T-helper 22 cell (primary cell): ENCODE data around the gene GLRX3.
A peak's percentile ranks its signal among the peaks of the same experiment; 100 is the strongest.
"Not testable (repeated sequence)": the region's sequence is repeated elsewhere in the genome, so short reads cannot be mapped to it uniquely, and the experiment has no call there.

ENCODE experiments used
- DNase-seq: peaks from one replicate; pipeline ENCODE4 v3.0.0-alpha.2; 2020; ENCODE audit warnings: low read depth

Gene GLRX3

DNA sequence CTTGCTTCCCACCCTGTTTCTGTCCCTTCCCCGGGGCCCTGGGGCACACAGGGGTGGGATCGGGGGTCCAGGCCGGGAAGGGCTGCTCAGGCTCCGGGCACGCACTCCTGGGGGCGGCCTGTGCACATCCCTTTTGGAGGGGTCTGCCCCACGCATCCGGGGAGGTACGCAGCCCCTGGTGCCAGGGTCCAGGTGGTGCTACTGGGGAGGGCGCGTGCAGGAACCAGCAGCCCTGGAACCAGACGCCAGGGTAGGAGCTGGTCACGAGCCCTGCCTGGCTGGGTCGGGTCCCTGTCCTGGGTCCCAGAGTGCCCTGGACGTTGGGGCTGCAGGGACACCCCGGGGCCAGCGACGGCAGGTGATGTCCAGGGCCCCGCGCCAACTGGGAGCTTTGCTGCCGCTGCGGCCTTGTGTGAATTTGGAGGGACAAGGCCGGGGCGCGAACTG lies 53.4 kb downstream of the GLRX3 start:
- no peak for DNase-seq

DNA sequence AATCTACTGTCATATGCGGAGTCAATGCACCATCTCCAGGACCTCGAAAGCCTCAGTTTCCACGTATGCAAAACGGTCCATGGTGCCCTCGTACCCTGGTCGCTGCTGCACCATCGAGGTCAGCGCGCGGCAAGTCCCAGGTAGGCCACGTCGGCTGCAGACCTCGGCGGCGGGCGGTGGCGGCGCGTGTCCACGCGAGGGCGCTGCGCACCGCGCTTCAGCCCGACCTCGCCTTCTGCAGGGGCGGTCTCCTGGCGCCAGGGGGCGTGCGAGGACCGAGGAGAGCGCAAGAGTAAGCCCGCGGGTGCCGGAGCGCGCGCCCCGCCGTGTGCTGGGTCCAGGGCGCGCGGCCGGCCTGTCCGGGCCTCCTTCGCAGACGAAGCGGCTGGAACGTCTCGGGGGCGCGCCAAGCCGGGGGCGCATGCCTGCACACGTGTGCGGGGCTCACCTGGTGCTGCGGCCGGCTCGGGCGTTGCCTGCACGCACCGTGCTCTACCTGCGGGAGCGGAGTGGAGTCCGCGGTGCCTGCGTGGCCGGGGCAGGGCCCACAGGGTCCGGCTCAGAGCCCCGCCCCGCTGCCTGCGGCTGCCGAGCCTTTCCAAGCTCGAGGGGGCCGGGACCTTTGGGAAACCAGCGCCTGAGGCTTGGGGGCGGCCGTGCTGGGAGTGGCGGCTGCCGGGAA lies 54.0 kb downstream of the GLRX3 start:
- peak; percentile 66 for DNase-seq

DNA sequence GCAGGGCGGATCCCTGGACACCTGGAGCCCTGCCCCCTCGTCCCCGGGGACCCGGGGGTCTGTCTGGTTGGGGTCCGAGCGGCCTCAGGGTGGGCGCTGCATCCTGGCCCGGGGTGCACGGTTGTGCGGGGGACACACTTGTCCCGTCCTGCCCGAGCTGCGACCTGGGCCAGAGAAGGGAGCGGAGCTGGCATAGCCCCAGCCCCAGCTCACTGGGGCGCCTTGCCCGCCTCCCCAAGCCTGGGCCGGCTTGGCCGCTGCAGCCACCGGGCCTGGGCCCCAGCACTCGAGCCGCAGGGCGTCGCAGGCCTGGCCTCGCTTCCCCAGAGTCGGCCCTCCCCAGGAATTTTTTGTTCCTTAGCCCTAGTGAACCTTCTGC lies 54.5 kb downstream of the GLRX3 start:
- DNase-seq = no peak

DNA sequence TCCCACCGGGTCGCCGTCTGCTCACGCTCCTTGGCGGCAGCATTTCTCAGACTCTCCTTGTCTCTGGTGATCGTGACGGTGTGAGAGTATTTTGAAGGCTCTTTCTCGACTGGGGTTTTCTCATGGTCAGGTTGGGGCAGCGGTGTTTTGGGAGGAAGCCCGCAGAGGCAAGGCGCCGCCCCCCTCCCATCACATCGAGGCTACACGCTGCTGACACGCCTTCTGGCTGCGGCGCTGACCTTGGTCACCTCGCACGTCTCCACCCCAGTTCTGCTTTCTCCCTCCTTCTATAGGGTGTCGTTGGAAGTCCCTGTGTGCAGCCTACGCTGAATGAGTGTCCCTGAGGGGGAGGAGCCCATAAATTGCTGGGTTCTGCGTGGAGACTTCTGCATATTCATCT lies 55.2 kb downstream of the GLRX3 start:
- DNase-seq = no peak

DNA sequence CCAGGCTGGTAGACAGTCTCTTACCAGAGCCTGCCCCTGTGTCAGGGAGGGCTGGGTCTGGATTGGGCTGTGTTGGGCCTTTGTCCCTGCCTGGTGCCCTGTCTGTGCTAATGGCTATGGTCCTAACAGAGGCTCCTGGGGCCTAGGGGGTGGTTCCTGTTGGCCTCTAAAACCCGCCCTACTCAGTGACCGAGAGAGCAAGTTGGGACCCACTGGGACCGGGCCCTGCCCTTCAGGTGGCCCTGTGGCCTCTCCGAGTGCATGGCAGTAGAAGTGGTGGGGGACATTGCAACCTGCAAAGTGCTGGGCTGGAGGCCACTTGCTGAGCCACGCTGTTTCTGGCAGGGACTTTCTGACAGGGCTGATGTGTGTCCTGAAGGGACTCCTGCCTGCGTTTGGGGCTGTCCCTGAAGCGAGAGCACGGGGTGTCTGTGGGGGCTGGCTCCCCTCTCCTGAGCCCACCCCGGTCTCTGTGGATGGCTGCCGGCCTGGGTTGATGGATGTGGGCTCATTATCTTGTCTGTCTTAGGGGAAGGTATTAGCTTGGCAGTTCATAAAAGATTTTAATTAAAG lies 56.2 kb downstream of the GLRX3 start:
- no peak for DNase-seq

DNA sequence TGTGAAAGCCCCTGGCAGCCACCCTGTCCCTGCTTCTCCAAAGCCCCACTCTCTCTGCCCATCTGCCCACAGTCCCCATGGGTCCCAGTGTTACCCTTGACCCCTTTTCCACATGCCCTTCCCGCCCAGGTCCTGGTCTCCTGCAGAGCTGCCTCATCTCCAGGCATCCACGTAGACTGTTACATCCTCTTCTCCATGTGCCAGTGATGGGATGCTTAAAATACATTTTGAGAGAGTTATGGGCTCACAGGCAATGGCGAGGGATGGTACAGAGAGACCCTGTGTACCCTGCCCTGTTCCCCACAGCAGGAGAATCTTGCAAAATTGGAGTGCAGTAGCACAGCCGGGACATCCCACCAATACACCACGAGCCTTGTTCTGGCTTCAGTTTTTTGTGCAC lies 56.8 kb downstream of the GLRX3 start:
- DNase-seq = no peak

DNA sequence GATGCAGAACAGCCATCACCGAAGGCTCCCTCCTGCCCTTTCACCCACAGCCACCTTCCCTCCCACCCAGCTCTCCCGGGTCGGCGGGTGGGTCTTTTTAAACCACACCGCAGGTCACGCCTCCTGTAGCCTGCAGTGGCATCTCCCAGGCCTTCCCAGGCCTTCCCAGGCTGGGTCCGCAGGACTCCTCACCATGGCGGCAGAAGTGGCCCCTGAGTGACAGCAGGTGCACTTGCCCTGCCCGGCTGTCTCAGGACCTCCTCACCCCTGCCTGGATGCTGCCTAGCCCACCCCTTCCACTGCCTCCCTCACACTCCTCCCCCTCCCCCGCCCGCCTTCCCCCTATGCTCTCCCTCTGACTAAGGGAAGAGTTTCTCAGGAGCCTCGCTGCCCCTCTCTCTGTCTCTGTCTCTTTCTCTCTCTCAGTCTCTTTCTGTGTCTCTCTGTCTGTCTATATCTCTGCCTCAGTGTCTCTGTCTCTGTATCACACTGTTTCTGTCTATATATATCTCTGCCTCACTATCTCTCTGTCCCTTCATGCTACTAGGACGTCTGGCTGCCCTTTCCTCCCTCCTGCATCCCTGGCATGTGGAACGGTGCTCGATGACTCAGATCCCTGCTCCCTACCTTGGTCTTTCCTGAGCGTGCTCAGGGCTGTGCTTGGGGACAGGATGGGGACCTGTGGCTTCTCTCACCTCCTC lies 57.5 kb downstream of the GLRX3 start:
- DNase-seq = no peak

DNA sequence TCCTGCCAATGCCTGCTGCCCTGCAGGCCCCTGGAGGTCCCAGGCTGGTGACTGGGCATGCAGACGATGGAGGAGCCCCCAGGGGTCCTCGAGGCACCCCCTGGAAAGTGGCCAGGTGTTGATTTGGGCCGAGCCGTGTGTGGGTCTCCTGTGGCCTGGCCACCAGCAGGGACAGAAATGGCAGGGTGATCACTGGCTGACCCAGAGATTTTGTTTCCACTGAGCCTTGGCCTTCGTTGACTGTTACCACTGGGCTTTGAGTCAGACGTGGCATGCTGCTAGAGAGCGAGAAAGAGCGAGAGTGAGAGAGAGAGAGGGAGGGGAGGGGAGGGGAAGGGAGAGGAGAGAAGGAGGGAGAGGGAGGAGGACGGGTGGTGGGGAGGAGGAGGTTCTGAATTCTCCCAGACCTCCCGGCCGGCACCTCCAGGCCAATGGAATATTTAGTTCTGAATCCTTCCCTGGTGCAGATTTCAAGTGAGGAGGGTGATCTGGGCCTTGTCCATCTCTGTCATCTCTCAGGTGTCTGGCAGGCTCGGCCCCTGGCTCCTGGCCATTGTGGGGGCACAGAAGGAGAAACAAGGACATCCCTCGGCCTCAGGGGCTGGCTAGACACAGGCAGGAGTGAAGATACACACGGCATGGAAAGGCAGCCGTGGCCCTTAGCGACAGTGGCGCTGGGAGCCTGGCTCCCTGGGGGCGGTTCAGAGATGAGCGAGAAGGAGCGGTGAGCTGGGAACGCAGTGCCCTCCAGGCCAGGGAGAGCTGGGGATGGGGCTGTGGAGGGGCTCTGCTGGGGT lies 58.2 kb downstream of the GLRX3 start:
- DNase-seq = no peak

DNA sequence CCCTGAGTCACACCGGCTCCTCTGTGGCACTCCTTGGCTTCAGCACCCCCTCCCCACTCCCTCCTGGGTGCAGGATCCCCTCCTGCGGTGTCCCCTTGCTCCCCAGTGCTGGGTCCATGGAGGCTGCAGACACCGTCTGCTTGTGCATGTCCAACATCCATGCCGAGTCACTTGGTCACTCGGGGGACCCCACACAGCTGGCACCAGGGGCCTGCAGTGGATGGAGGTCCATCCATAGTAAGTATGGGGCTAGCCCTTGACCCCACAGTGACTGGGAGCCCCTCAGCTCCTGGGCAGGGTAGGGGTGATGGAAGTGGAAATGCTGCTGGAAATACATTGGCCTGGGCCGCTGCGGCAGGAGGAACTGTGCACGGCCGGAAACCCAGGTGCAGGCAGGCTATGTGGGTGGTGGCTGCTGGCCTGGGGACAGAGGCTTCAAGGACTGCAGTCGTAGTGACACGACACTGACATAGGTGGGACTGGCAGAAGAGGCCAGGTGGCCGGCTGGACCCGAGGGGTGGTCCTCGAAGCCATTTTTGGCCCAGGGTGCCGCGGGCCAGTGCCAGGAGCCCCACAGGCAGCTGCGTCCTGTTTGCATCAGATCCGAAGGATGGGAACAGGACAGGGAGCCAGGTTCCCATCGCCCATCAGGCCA lies 58.9 kb downstream of the GLRX3 start:
- no peak for DNase-seq

DNA sequence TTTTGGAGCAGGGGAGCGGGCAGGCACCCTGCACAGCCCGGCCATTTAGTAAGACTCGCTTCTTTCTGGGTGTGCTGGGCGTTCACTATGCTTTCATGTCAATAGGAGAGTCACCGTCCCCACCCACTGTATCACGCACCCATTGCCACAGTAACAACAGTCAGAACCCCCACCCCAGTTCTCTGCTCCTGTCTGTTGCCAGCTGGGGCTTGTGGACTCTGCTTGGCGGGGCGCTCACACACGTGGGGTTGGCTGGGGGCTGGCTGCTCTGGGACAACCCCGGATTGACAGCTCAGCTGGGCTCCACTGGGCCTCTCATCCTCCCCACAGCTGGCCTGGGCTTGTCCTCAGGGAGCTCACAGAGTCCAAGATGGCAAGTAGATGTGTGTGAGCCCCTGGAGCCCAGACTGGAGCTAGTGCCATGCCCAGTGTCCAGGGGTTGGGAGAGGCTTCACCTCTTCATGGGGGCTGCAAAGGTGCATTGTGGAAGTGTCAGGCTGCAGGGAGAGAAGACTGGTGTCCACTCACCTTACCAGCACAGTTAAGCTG lies 59.6 kb downstream of the GLRX3 start:
- DNase-seq = no peak

DNA sequence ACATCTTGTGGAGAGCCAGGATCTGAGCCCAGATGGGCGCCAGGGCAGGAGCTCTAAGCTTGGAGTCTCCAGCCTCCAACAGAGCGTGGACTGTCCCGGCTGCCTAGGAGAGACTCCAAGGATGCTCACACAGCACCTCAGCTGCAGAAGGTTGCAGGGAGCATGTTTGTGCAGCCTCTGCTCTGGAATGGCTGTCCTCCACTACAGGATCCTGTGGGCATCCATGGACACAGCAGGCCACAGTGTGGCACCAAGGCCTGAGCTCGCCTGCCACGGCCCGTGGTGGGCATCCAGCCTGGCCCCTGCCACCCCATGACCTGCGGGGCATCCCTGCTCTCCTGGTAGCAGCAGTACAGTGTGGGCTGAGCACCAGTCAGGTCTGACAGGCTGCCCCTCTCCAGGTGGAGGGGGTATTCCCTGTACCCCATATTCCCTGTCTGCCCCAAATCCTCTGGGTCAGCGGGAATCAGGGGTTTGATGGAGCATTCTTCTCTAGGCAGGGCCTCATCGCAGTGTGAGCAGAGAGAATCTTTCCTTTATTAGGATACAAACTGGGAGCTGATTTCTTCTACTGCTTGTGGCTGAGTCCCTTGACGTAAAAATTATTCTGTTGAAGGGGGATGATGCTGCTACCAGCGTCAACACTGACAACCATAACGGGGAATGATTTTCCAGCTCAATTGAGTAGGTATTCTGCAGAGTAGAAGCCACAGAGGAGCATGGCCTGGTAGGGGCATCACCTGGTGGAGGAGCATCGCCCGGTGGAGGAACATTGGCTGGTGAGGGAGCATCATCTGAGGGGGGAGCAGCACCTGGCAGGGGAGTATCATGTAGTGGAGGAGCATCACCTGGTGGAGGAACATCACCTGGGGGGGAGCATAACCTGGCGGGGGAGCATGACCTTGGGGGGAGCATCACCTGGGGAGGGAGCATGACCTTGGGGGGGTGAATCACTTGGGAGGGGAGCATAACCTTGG lies 60.6 kb downstream of the GLRX3 start:
- no peak for DNase-seq

DNA sequence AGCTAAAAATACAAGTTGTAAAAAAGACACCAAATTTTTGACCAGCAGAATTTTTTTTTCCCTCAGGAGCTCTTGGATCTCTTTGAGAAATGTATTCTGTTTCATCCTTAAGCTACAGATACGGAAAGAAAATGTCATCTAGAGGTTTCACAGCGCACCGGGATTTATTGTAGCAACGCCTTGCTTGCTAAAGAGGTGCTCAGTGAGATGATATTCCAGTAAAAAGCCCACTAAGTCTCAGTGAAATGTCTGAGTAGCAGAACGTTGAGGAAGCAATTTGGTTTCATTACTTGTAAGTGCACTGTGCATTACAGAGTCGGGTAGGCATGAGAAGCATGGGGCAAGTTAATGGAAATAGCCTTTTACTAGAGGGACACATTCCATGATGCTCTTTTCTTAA lies 62.5 kb downstream of the GLRX3 start:
- DNase-seq = no peak

DNA sequence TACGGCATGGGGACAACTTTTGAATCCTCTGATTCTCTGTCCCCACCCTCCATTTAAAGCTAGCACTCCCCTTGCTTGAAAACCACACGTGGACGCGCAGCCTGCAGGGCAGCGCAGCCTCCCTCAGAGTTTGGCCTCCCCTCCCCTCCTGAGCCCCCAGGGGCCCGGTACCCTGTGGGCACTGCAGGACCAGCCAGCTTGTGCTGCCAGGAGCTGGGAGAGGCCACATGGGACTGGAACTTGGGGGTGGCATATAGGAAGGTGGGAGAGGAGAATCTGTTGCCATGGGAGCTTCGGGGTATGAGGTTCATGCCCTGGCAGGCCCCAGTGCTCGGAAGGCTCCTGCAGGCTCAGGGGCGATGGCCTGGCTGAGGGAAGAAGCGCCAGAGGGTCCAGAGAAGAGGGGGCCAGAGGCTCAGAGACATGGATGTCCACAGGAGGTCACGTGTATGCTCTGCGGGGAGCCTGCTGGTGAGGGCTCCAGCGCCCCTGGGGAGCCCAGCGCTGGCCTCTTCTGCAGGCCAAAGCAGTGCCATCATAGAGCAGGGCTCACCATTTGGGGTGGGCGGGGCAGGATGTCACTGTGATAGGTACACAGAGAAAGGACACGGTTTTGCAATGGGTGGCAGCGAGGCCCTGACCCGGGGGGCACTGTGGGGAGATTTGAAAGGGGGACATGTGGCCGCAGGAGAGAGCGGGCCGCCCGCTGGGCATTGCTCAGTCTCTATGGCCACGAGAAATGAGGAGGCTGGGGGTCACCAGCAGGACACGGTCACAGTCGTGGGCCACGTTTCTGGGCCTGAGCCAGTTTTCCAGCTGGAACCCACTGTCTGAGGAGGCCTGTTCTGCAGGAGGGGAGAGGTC lies 64.2 kb downstream of the GLRX3 start:
- DNase-seq = no peak

DNA sequence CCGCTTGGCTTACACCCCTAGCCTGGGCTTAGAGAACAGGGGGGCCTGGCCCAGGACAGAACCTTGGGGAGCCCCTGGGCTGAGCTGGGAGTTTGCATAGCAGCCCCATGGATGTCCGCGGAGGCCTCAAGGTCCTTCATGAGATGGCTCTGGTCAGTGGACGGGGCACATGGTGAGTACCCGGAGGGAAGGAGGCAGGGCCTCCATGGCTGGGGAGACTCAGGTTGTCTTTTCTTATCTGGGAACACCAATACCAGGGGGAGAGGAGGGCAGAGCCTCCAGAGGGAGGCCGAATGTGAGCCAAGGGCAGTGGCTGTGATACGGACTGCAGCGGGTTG lies 64.8 kb downstream of the GLRX3 start:
- no peak for DNase-seq

DNA sequence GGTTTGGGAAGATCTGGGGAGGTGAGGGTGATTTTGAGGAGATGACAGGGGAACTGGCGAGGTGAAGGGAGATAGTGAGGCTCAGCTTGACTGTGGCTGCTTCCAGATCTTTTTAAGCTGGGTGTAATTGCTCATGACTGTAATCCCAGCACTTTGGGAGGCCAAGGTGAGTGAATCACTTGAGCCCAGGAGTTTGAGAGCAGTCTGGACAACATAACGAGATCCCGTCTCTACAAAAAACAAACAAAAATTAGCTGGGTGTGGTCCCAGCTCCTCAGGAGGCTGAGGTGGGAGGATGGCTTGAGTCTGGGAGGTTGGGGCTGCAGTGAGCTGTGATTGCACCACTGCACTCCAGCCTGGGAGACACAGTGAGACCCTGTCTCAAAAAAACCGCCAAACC lies 66.0 kb downstream of the GLRX3 start:
- DNase-seq = not testable (repeated sequence)

DNA sequence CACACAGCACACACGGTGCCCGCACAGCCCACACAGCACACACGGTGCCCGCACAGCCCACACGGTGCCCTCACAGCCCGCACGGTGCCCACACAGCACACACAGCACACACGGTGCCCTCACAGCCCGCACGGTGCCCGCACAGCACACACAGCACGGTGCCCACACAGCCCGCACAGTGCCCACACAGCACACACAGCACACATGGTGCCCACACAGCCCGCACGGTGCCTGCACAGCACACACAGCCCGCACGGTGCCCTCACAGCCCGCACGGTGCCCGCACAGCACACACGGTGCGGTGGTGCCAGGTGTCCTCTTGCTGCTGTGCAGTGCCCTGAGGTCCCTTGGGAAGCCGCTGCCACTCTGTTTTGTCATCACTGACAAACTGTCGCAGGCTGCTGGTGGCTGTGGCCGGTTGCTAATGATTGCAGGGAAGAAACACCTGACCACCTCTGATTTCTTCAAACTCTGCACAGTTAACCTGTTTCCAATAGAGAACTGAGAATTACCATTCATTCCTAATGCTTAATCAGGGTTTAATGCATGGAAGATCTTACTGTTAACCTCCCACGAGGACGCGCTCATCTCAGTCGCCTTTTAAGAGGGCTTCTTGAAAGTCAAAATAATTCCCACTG lies 66.9 kb downstream of the GLRX3 start:
- DNase-seq = no peak

DNA sequence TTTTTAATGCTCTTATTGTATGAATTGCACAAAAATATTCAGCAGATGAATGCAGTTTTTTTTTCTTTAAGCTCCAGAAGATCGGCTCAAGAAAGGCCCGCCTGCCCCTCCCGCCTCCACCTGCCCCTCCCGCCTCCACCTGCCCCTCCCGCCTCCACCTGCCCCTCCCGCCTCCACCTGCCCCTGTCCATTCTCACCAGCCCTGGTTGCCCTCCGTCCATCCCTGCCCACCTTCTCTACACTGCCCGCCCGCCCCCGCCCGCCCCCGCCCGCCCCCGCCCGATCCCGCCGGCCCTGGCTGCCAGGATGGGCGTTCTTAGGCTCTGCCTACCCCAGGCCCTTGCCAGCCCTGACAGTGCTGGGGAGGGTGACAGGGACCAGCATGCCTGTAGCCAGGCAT lies 67.4 kb downstream of the GLRX3 start:
- DNase-seq = no peak

DNA sequence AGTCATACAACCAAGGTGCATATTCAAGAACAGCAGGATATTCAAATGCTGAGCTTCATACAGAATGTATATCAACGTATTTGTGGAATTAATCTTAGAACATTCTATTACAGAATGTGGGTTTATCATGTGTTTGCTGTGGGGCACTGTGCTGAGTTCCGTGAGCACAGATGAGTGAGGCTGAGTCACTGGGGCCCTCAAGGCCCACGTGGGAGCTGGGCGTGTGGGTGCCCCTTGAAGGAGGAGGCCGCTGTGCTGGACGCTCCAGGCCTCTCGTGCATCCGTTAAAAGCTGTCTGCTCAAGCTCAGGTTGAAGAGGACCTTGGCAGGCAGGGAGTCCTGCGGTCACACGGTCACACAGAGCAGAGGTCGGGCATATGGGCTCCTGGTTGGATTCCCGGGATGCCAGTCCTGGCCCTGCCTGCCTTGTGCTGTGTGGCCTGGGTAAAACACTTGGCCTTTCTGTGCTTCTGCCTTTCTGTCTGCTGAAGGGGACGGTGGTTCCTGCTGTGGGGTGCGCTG lies 70.1 kb downstream of the GLRX3 start:
- no peak for DNase-seq

DNA sequence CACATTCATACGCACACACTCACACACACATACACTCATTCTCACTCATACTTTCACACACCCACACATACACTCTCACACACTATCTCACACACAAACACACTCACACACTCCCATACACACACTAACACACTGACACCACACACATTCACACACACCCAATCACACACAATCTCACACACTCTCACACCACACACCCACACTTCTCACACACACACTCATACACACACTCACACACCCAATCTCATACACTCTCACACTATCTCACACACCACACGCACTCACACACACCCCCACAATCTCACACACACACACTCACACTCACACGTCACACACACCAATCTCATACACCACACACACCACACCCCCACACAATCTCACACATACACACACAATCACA lies 71.0 kb downstream of the GLRX3 start:
- no peak for DNase-seq
